ENCODE measurements around the gene TAF11L14.

GRCh38 chr5:17680737-17681136 lies 46.5 kb downstream of the TAF11L14 start:
- TF ChIP-seq CTCF (IDR thresholded peaks at IDR 0.05) (no peak), EZH2 (IDR thresholded peaks at IDR 0.05) (no peak)
